T-helper 1 cell treated with Interleukin-12 subunit alpha and Interleukin-12 subunit beta and Interleukin-4 antibody, amounts not matched to agents 30 μg/mL and 1 μg/mL, for 36 hours (primary cell): ENCODE results near the gene SLAMF8.

ENCODE experiments used
- H3K27ac Mint-ChIP-seq: one replicate; pipeline ENCODE4 v1.8.0; 2021; ENCODE audit warnings: mild to moderate bottlenecking, mixed read lengths
- H3K27me3 Mint-ChIP-seq: one replicate; pipeline ENCODE4 v1.8.0; 2021; ENCODE audit warnings: low read depth, mixed read lengths
- H3K36me3 Mint-ChIP-seq: one replicate; pipeline ENCODE4 v1.8.0; 2021; ENCODE audit warnings: low read depth, mixed read lengths
- H3K4me1 Mint-ChIP-seq: one replicate; pipeline ENCODE4 v1.8.0; 2021; ENCODE audit warnings: low read depth, mixed read lengths
- H3K4me3 Mint-ChIP-seq: one replicate; pipeline ENCODE4 v1.8.0; 2021; ENCODE audit warnings: mild to moderate bottlenecking, moderate library complexity, mixed read lengths
- H3K9me3 Mint-ChIP-seq: one replicate; pipeline ENCODE4 v1.8.0; 2021; ENCODE audit warnings: mixed read lengths

The SLAMF8 gene

GRCh38 chr1:159849626-159850366, 23.1 kb downstream of the SLAMF8 start:
- H3K4me1 Mint-ChIP-seq = peaks cover 6% of the 10 kb centered on the region
- H3K27me3 Mint-ChIP-seq = peaks cover 48% of the 10 kb centered on the region
- H3K4me3 Mint-ChIP-seq = no peak overlapping the region
- no peaks in the 10 kb centered on the region for H3K9me3 Mint-ChIP-seq
- no peak overlapping the region for H3K27ac Mint-ChIP-seq
- no peaks in the 10 kb centered on the region for H3K36me3 Mint-ChIP-seq

- H3K27ac Mint-ChIP-seq = no peak overlapping the region
- peaks cover 10% of the 10 kb centered on the region for H3K4me1 Mint-ChIP-seq
- no peaks in the 10 kb centered on the region for H3K9me3 Mint-ChIP-seq
- H3K4me3 Mint-ChIP-seq = no peak overlapping the region
- peaks cover 1% of the 10 kb centered on the region for H3K36me3 Mint-ChIP-seq
- H3K27me3 Mint-ChIP-seq = peaks cover 46% of the 10 kb centered on the region
Measured at GRCh38 chr1:159851407-159851806, 24.7 kb downstream of the SLAMF8 start.

- no peak overlapping the region for H3K27ac Mint-ChIP-seq
- H3K9me3 Mint-ChIP-seq = no peaks in the 10 kb centered on the region
- peak overlapping the region; percentile 23 for H3K4me3 Mint-ChIP-seq
- peaks cover 42% of the 10 kb centered on the region for H3K27me3 Mint-ChIP-seq
- peaks cover 10% of the 10 kb centered on the region for H3K4me1 Mint-ChIP-seq
- H3K36me3 Mint-ChIP-seq = peaks cover 1% of the 10 kb centered on the region
Measured at GRCh38 chr1:159853417-159854115, 26.9 kb downstream of the SLAMF8 start.

- peak overlapping the region; percentile 23 for H3K4me3 Mint-ChIP-seq
- H3K36me3 Mint-ChIP-seq = peaks cover 1% of the 10 kb centered on the region
- H3K9me3 Mint-ChIP-seq = no peaks in the 10 kb centered on the region
- no peak overlapping the region for H3K27ac Mint-ChIP-seq
- H3K4me1 Mint-ChIP-seq = peaks cover 10% of the 10 kb centered on the region
- peaks cover 42% of the 10 kb centered on the region for H3K27me3 Mint-ChIP-seq
Measured at GRCh38 chr1:159854116-159854692, 27.5 kb downstream of the SLAMF8 start.

- peaks cover 10% of the 10 kb centered on the region for H3K4me1 Mint-ChIP-seq
- H3K36me3 Mint-ChIP-seq = peaks cover 1% of the 10 kb centered on the region
- H3K4me3 Mint-ChIP-seq = peak overlapping the region; percentile 84
- H3K27ac Mint-ChIP-seq = peak overlapping the region; percentile 71
- peaks cover 42% of the 10 kb centered on the region for H3K27me3 Mint-ChIP-seq
- no peaks in the 10 kb centered on the region for H3K9me3 Mint-ChIP-seq
Measured at GRCh38 chr1:159854693-159855192, 28.1 kb downstream of the SLAMF8 start.

DNA sequence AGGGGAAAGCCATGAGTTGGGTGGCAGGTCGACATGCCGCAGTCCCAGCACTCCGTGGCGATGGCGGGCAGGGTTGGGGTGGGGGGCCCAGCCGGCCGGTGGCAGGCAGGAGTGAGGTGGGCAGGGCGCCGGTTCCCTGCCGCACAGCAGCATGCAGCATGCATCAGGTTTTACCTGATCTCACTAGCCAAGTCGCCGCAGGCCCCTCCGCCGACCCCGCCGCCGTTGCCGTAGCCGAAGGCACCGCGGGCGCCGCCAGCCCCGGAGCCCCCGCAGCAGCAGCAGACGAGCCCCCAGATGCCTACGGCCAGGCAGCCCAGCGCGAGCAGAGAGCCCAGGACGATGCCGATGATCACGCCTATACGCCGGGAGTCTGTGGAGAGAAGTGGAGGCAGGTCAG, 29.0 kb downstream of the SLAMF8 start:
- peaks cover 1% of the 10 kb centered on the region for H3K36me3 Mint-ChIP-seq
- H3K27ac Mint-ChIP-seq = no peak overlapping the region
- peaks cover 35% of the 10 kb centered on the region for H3K27me3 Mint-ChIP-seq
- no peak overlapping the region for H3K4me3 Mint-ChIP-seq
- H3K9me3 Mint-ChIP-seq = no peaks in the 10 kb centered on the region
- H3K4me1 Mint-ChIP-seq = peaks cover 10% of the 10 kb centered on the region

- Mint-ChIP-seq H3K4me3 (no peak overlapping the region), H3K36me3 (peaks cover 1% of the 10 kb centered on the region), H3K9me3 (no peaks in the 10 kb centered on the region), H3K4me1 (peaks cover 10% of the 10 kb centered on the region), H3K27ac (no peak overlapping the region), H3K27me3 (peaks cover 30% of the 10 kb centered on the region)
Measured at GRCh38 chr1:159856576-159856975, 29.9 kb downstream of the SLAMF8 start.

- peaks cover 27% of the 10 kb centered on the region for H3K27me3 Mint-ChIP-seq
- H3K4me3 Mint-ChIP-seq = no peak overlapping the region
- H3K9me3 Mint-ChIP-seq = no peaks in the 10 kb centered on the region
- H3K27ac Mint-ChIP-seq = no peak overlapping the region
- peaks cover 1% of the 10 kb centered on the region for H3K36me3 Mint-ChIP-seq
- H3K4me1 Mint-ChIP-seq = peaks cover 10% of the 10 kb centered on the region
Measured at GRCh38 chr1:159857889-159858288, 31.2 kb downstream of the SLAMF8 start.

GRCh38 chr1:159859767-159860322, 33.2 kb downstream of the SLAMF8 start:
- no peak overlapping the region for H3K4me3 Mint-ChIP-seq
- H3K27ac Mint-ChIP-seq = no peak overlapping the region
- no peaks in the 10 kb centered on the region for H3K9me3 Mint-ChIP-seq
- peaks cover 14% of the 10 kb centered on the region for H3K27me3 Mint-ChIP-seq
- H3K4me1 Mint-ChIP-seq = peaks cover 4% of the 10 kb centered on the region
- H3K36me3 Mint-ChIP-seq = peaks cover 1% of the 10 kb centered on the region

DNA sequence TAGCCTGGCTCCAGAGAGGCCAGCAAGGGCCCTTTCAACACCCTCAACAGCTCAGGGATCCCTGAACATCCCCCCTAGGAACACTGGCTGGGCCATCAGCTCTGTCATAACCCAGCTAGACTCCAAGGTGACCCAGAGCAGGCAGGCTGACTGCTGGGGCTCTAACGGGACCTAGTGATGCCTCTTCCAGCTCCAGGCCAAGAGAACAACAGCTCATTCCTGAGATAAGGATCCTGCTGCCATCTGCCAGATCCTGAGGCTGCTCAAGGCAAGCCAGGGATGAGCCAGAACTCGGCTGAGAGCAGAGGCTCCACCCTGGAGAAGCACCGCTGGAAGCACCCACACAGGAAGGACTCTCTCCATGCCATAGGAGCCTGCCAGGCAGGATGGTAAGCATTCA, 33.8 kb downstream of the SLAMF8 start:
- Mint-ChIP-seq H3K4me1 (peaks cover 2% of the 10 kb centered on the region), H3K27ac (no peak overlapping the region), H3K4me3 (no peak overlapping the region), H3K27me3 (peaks cover 10% of the 10 kb centered on the region), H3K36me3 (no peaks in the 10 kb centered on the region), H3K9me3 (no peaks in the 10 kb centered on the region)

- Mint-ChIP-seq H3K4me3 (no peak overlapping the region), H3K27me3 (peaks cover 18% of the 10 kb centered on the region), H3K36me3 (no peaks in the 10 kb centered on the region), H3K9me3 (no peaks in the 10 kb centered on the region), H3K27ac (no peak overlapping the region), H3K4me1 (peaks cover 5% of the 10 kb centered on the region)
Measured at GRCh38 chr1:159861218-159861617, 34.5 kb downstream of the SLAMF8 start.

DNA sequence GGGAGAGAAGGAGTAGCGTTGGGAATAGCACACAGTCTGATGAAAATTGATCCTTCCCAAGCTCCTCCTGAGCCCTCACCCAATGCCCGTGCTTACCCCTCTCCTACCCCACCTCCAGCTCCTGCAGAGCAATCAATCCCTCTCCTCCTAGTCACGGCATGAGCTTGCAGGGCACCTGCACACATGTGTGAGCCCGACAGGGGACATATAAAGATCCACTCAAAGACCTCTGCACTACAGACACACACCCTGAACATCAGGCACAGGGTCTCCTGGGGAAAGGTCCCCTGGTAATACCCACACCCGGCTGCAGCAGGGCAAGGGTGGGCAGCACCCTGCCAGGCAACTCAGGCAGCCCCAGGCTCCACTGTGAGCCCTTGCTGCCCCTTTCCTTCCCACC, 35.4 kb downstream of the SLAMF8 start:
- Mint-ChIP-seq H3K4me3 (no peak overlapping the region), H3K36me3 (no peaks in the 10 kb centered on the region), H3K4me1 (peaks cover 12% of the 10 kb centered on the region), H3K9me3 (no peaks in the 10 kb centered on the region), H3K27me3 (peaks cover 24% of the 10 kb centered on the region), H3K27ac (no peak overlapping the region)

DNA sequence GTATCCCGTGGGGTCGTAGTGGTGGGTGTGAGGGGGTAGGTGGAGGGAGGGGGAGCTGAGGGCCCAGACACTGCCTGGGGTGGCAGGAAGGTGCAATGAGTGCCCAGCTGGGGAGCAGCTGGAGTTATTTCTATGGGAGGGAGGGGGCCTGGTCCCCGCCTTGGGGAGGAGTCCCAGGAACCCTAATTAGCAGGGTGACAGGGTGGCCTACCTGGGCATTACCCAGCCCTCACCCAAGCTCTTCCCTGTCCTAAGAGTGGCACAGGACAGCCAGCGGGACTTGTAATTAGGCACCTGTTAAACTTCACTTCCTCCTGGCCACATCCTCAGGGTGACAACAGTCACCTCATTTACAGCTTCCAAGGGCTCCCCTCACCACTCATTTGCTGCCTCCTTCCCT, 35.9 kb downstream of the SLAMF8 start, which contains the start of gene VSIG8:
Gene VSIG8 (minus strand): TSS at position 101 of the 400 bp plus-strand sequence. CDS start 136 bp downstream, outside the sequence.
- H3K4me1 Mint-ChIP-seq = peaks cover 14% of the 10 kb centered on the region
- no peak within 1 kb of the TSS for H3K4me3 Mint-ChIP-seq
- H3K27ac Mint-ChIP-seq = no peak within 1 kb of the TSS
- H3K27me3 Mint-ChIP-seq = peaks cover 27% of the 10 kb centered on the region
- no peaks in the 10 kb centered on the region for H3K9me3 Mint-ChIP-seq
- H3K36me3 Mint-ChIP-seq = no peaks in the 10 kb centered on the region

- Mint-ChIP-seq H3K36me3 (no peaks in the 10 kb centered on the region), H3K27ac (no peak overlapping the region), H3K4me1 (peaks cover 14% of the 10 kb centered on the region), H3K27me3 (peaks cover 27% of the 10 kb centered on the region), H3K4me3 (no peak overlapping the region), H3K9me3 (no peaks in the 10 kb centered on the region)
Measured at GRCh38 chr1:159864262-159864661, 37.6 kb downstream of the SLAMF8 start.
